ENCODE data around the gene SKIDA1. TPM values are rescaled to one million over a fixed set of nuclear protein-coding genes. Genes with fewer than 3 reads are reported as not detected.
"Not testable (repeated sequence)": the region's sequence is repeated elsewhere in the genome, so short reads cannot be mapped to it uniquely, and the experiment has no call there.

Gene SKIDA1
- total and polyA plus RNA-seq, 2 of the 4 experiments (the other 2 are of a cell fraction): 0.36 to 0.72 TPM

GRCh38 chr10:21540701-21541100, 15.2 kb upstream of the SKIDA1 start:
- H2AK9ac ChIP-seq (replicated peaks; ENCODE audit: low read depth, low read length, poor library complexity); H4K20me1 ChIP-seq (ENCODE audit: insufficient read depth, low read length); H3K4ac ChIP-seq (ENCODE audit: low read depth, low read length); H3K4me2 ChIP-seq (ENCODE audit: low read depth, low read length); intact Hi-C loops (cut with micrococcal nuclease); H4K5ac ChIP-seq (ENCODE audit: low read depth, low read length); DNase-seq; H3K9me1 ChIP-seq (ENCODE audit: insufficient read depth, low read length); H3K27ac ChIP-seq (ENCODE audit: insufficient read depth, low read length); H2AK5ac ChIP-seq (ENCODE audit: low read depth, low read length); in situ Hi-C loops (cut with MboI; ENCODE audit: low sequenced_read_pairs); ATAC-seq (ENCODE audit: low read depth); H3K23ac ChIP-seq (ENCODE audit: low read depth, low read length); H2BK20ac ChIP-seq (ENCODE audit: low read depth, low read length); POLR2A ChIA-PET (ENCODE audit: unreplicated experiment); H2BK15ac ChIP-seq (ENCODE audit: low read depth, low read length); H3K27me3 ChIP-seq (ENCODE audit: control insufficient read depth, insufficient read depth, low read length); H3K18ac ChIP-seq (ENCODE audit: low read depth, low read length); H3K14ac ChIP-seq (replicated peaks; ENCODE audit: low read depth, low read length); H3K9ac ChIP-seq (ENCODE audit: low read depth, low read length); BruUV-seq (replicated peaks); dilution Hi-C loops (cut with HindIII; ENCODE audit: low sequenced_read_pairs, unreplicated experiment); H3K9me3 ChIP-seq (ENCODE audit: control insufficient read depth, insufficient read depth, low read length); H3K4me1 ChIP-seq (ENCODE audit: control insufficient read depth, insufficient read depth, low read length); H3K56ac ChIP-seq (ENCODE audit: extremely low read depth, insufficient read depth, low read length); H4K8ac ChIP-seq (ENCODE audit: low read depth in 2 of 2, low read length in 2 of 2); H2AFZ ChIP-seq (replicated peaks; ENCODE audit: low read length, poor library complexity); H3K4me3 ChIP-seq (ENCODE audit: insufficient read depth, low read depth, low read length); H2BK120ac ChIP-seq (ENCODE audit: low read depth, low read length); H2BK5ac ChIP-seq (ENCODE audit: low read depth, low read length, poor library complexity, severe bottlenecking); H4K91ac ChIP-seq (ENCODE audit: insufficient read depth, low read depth, low read length): not testable (repeated sequence)
- Histone ChIP-seq H3K36me3 (ENCODE audit: control insufficient read depth, insufficient read depth, low read length) (peaks cover 42% of the 10 kb centered on the region), H3K79me1 (ENCODE audit: low read depth in 1 of 2, low read length in 2 of 2) (peaks cover 33 to 34% of the 10 kb centered on the region in 2 experiments)
- no CpG with 5 or more reads among the region's 4 CpGs for WGBS, 2 experiments (ENCODE audit: extremely low coverage in 2 of 2, insufficient read length in 1 of 2)
- CTCF ChIA-PET: interaction anchor here (0.6 to 1.1 kb wide), 2 partner anchors 191 to 1448 kb away, joined by 4 to 5 read pairs; no protein-coding TSS in a partner anchor
